HepG2 (cell line): Measurements from ENCODE around the gene CATSPERB. TPM values are rescaled to one million over a fixed set of nuclear protein-coding genes. Genes with fewer than 3 reads are reported as not detected.

Experiments
- ARHGAP35 ChIP-seq: sonication (generic); formaldehyde crosslinking; IDR thresholded peaks from 2 replicates; pipeline ENCODE4 v1.9.0; 2022; ENCODE audit warnings: mild to moderate bottlenecking, inconsistent platforms, moderate library complexity, missing genetic modification reagents, borderline replicate concordance
- ATF4 ChIP-seq, 2 experiments: fragments of 450-650 bp in 1 of 2; sonication (generic) in 1 of 2; formaldehyde crosslinking; IDR thresholded peaks; 2 replicates each; pipeline versions ENCODE4 v1.5.0 to v1.8.0; 2020 to 2022; ENCODE audit warnings: mild to moderate bottlenecking in 1 of 2, missing genetic modification reagents in 1 of 2
- CEBPB ChIP-seq: IDR thresholded peaks from 2 replicates; pipeline ENCODE4 v1.6.1; 2011; ENCODE audit warnings: low read depth, low read length, improper control_type of control experiment, borderline replicate concordance
- EP300 ChIP-seq, 3 experiments: sonication (generic) in 1 of 3; formaldehyde crosslinking in 1 of 3; IDR thresholded peaks; 2 replicates each; pipeline versions ENCODE4 v1.5.1 to v1.6.1; 2011 to 2020; ENCODE audit warnings: low read depth in 2 of 3, low read length in 2 of 3, borderline replicate concordance in 1 of 3, improper control_type of control experiment in 1 of 3, mild to moderate bottlenecking in 1 of 3, missing genetic modification reagents in 1 of 3, moderate library complexity in 1 of 3
- GATAD2A ChIP-seq: IDR thresholded peaks from 2 replicates; pipeline ENCODE4 v1.6.1; 2016
- IRF9 ChIP-seq: sonication (generic); formaldehyde crosslinking; IDR thresholded peaks from 2 replicates; pipeline ENCODE4 v1.8.0; 2022; ENCODE audit warnings: missing genetic modification reagents, mild to moderate bottlenecking, borderline replicate concordance
- KLF12 ChIP-seq: sonication (generic); formaldehyde crosslinking; IDR thresholded peaks from 2 replicates; pipeline ENCODE4 v1.4.0; 2020; ENCODE audit warnings: missing genetic modification reagents, borderline replicate concordance
- NR2C2 ChIP-seq: sonication (generic); formaldehyde crosslinking; IDR thresholded peaks from 2 replicates; pipeline ENCODE4 v1.4.0; 2020; ENCODE audit warnings: missing genetic modification reagents, mild to moderate bottlenecking, moderate library complexity, borderline replicate concordance
- NR2F6 ChIP-seq, 2 experiments: IDR thresholded peaks; 2 replicates each; pipeline ENCODE4 v1.6.1; 2016; ENCODE audit warnings: antibody characterized with exemption in 1 of 2, mild to moderate bottlenecking in 1 of 2
- PPARG ChIP-seq: conservative IDR thresholded peaks from 2 replicates; pipeline ENCODE4 v1.6.1; 2016; ENCODE audit warnings: missing biosample characterization, missing genetic modification reagents
- REL ChIP-seq: sonication (generic); formaldehyde crosslinking; conservative IDR thresholded peaks from 2 replicates; pipeline ENCODE4 v1.8.0; 2022; ENCODE audit warnings: mild to moderate bottlenecking, missing genetic modification reagents, moderate library complexity
- TCF7 ChIP-seq: sonication (generic); IDR thresholded peaks from 2 replicates; pipeline ENCODE4 v1.6.1; 2016; ENCODE audit warnings: antibody characterized with exemption, low read depth
- ZNF607 ChIP-seq: sonication (generic); formaldehyde crosslinking; IDR thresholded peaks from 2 replicates; pipeline ENCODE4 v1.5.1; 2020; ENCODE audit warnings: missing genetic modification reagents, mild to moderate bottlenecking, borderline replicate concordance
- polyA plus RNA-seq, 8 experiments: library from polyadenylated mRNA; depleted of rRNA in 3 of 8; stranded (reverse) in 7 of 8; unstranded in 1 of 8; fragments of >200 nt; fragmentation: Illumina TruSeq in 4 of 8; extraction: Trizol in 4 of 8; gene quantifications; 2 replicates each; pipeline versions ENCODE4 v1.2.1 to v1.2.3, GENCODE V29; 2011 to 2016; ENCODE audit warnings: low read depth in 4 of 8, missing spikeins in 1 of 8, mixed read lengths in 1 of 8; ENCODE audit not compliant: insufficient read depth in 1 of 8
- total RNA-seq, 5 experiments: library from RNA; depleted of rRNA; stranded (reverse); fragments of >200 nt; fragmentation: Illumina TruSeq; extraction: Trizol; gene quantifications; 2 replicates each; pipeline ENCODE4 v1.2.3, GENCODE V29; 2016; ENCODE audit warnings: low read depth in 1 of 5
- TF ChIP-seq, protein P1 (sequence below): sonication (generic); formaldehyde crosslinking; IDR thresholded peaks from 2 replicates; pipeline ENCODE4 v1.4.0; 2020; ENCODE audit warnings: missing genetic modification reagents
- TF ChIP-seq, protein P2 (sequence below): IDR thresholded peaks from 2 replicates; pipeline ENCODE4 v1.6.1; 2012; ENCODE audit warnings: low read depth, low read length, improper control_type of control experiment

CATSPERB gene
- total and polyA plus RNA-seq, 2 of the 13 experiments (the other 11 are each of a cell fraction or from before 2014, with no cell fraction given) = not detected

DNA sequence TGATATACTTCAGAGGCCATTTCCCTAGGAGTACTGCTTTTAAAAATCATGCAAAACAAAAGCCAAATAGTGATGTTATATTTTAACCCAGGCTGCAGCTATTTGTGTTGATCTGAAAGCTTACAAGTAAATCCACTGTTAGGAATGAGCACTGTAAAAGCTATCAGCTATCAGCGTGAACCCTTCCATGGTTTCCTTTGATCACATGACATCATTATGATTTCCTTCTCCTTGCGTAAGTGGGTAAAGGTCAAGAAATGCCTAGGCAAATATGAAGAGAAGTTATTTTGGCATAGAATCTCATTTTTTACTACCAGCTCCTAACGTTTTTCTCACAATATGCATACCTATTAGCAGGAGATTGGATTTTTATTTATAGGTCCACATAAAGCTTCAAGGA, 48.6 kb upstream of the CATSPERB start (continued):
- TF ChIP-seq, protein P1, sequence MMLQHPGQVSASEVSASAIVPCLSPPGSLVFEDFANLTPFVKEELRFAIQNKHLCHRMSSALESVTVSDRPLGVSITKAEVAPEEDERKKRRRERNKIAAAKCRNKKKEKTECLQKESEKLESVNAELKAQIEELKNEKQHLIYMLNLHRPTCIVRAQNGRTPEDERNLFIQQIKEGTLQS (CRISPR knock-in tag) = 0 out of 2 replicates have a peak, but pooled peaks have one; percentile 27
- TF ChIP-seq ARHGAP35 (no peak), PPARG (CRISPR knock-in tag) (peak; percentile 68), IRF9 (no peak), GATAD2A (0 out of 2 replicates have a peak, but pooled peaks have one; percentile 17), TCF7 (peak; percentile 31; the same call in 1 of the 2 replicates), NR2F6 (IDR thresholded peaks at IDR 0.05) (peak; percentile 40; the same call in 1 of the 2 replicates), NR2F6 (CRISPR knock-in tag; IDR thresholded peaks at IDR 0.05) (no peak), NR2C2 (CRISPR knock-in tag) (peak; percentile 26; the same call in 1 of the 2 replicates), REL (no peak), KLF12 (CRISPR knock-in tag) (no peak), CEBPB (peak; percentile 41; the same call in 1 of the 2 replicates), ZNF607 (no peak), EP300 (IDR thresholded peaks at IDR 0.05; ENCODE audit: low read depth in 2 of 2, low read length in 2 of 2) (peak in 1 of 2 experiments; percentile 29; a peak in 1 of 4 replicates), EP300 (CRISPR knock-in tag; IDR thresholded peaks at IDR 0.05; ENCODE audit: borderline replicate concordance) (no peak), ATF4 (CRISPR knock-in tag; IDR thresholded peaks at IDR 0.05) (0 out of 4 replicates have a peak, but pooled peaks of 1 of the 2 experiments have one; percentile 18)
- TF ChIP-seq, protein P2, sequence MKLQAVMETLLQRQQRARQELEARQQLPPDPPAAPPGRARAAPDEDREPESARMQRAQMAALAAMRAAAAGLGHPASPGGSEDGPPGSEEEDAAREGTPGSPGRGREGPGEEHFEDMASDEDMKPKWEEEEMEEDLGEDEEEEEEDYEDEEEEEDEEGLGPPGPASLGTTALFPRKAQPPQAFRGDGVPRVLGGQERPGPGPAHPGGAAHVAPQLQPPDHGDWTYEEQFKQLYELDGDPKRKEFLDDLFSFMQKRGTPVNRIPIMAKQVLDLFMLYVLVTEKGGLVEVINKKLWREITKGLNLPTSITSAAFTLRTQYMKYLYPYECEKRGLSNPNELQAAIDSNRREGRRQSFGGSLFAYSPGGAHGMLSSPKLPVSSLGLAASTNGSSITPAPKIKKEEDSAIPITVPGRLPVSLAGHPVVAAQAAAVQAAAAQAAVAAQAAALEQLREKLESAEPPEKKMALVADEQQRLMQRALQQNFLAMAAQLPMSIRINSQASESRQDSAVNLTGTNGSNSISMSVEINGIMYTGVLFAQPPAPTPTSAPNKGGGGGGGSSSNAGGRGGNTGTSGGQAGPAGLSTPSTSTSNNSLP = 0 out of 2 replicates have a peak, but pooled peaks have one; percentile 17
